PC-9 (cell line): Measurements from ENCODE around the gene TNFRSF14. TPM values are rescaled to one million over a fixed set of nuclear protein-coding genes. Genes with fewer than 3 reads are reported as not detected.

ENCODE experiments used
- BruUV-seq: library from RNA; stranded (reverse); fragments of 400-500 nt; replicated peaks from 2 replicates; lab custom pipeline; 2021; lab: Mats Ljungman, UMichigan
- CTCF ChIA-PET: fragments of 300-600 bp; sonication (Branson Sonifier 250); formaldehyde crosslinking; loops from one replicate; lab custom pipeline; 2022; ENCODE audit warnings: antibody characterized with exemption; lab: Charles Lee
- POLR2A ChIA-PET: fragments of 300-600 bp; sonication (Branson Sonifier 250); formaldehyde crosslinking; loops from one replicate; lab custom pipeline; 2022; ENCODE audit warnings: antibody characterized with exemption; ENCODE audit not compliant: unreplicated experiment; lab: Charles Lee
- DNase-seq, 2 experiments: peaks; one replicate each; pipeline versions ENCODE4 v3.0.0 to v3.0.0-alpha.2; 2015 to 2022; ENCODE audit warnings: mixed read lengths in 1 of 2
- H2AFZ ChIP-seq: fragments of 200-600 bp; sonication (generic); 2 replicates; pipeline ENCODE4 v1.8.1; 2017; ENCODE audit warnings: antibody characterized with exemption
- H3F3A ChIP-seq: fragments of 200-600 bp; sonication (generic); 2 replicates; pipeline ENCODE4 v1.8.1; 2017; ENCODE audit warnings: antibody characterized with exemption, mild to moderate bottlenecking, low read depth; ENCODE audit not compliant: insufficient read depth
- H3K27ac ChIP-seq: fragments of 200-600 bp; sonication (generic); 2 replicates; pipeline ENCODE4 v1.6.1; 2016; ENCODE audit warnings: mixed run types
- H3K27me3 ChIP-seq: fragments of 200-600 bp; sonication (generic); 2 replicates; pipeline ENCODE4 v1.6.1; 2016; ENCODE audit warnings: low read depth, mixed run types; ENCODE audit not compliant: insufficient read depth
- H3K36me3 ChIP-seq: fragments of 200-600 bp; sonication (generic); 2 replicates; pipeline ENCODE4 v1.6.1; 2016; ENCODE audit warnings: low read depth, mixed run types
- H3K4me1 ChIP-seq: fragments of 200-600 bp; sonication (generic); replicated peaks from 2 replicates; pipeline ENCODE4 v1.6.1; 2016; ENCODE audit warnings: mixed run types; ENCODE audit not compliant: insufficient read depth
- H3K4me2 ChIP-seq: fragments of 200-600 bp; sonication (generic); 2 replicates; pipeline ENCODE4 v1.6.1; 2017; ENCODE audit warnings: mixed run types
- H3K4me3 ChIP-seq: fragments of 200-600 bp; sonication (generic); 2 replicates; pipeline ENCODE4 v1.6.1; 2016; ENCODE audit warnings: mixed run types
- H3K79me2 ChIP-seq: fragments of 200-600 bp; sonication (generic); 2 replicates; pipeline ENCODE4 v1.6.1; 2017; ENCODE audit warnings: low read depth, mixed run types
- H3K9me2 ChIP-seq: fragments of 200-600 bp; sonication (generic); 2 replicates; pipeline ENCODE4 v1.8.1; 2017; ENCODE audit warnings: mild to moderate bottlenecking; ENCODE audit not compliant: insufficient read depth
- H3K9me3 ChIP-seq: fragments of 200-600 bp; sonication (generic); 2 replicates; pipeline ENCODE4 v1.8.1; 2016; ENCODE audit warnings: low read depth; ENCODE audit not compliant: insufficient read depth
- H4K20me1 ChIP-seq: fragments of 200-600 bp; sonication (generic); 2 replicates; pipeline ENCODE4 v1.8.1; 2017; ENCODE audit not compliant: insufficient read depth
- CTCF ChIP-seq: fragments of 200-600 bp; sonication (generic); conservative IDR thresholded peaks from 2 replicates; pipeline ENCODE4 v1.6.1; 2017; ENCODE audit warnings: mixed run types, antibody characterized with exemption, mild to moderate bottlenecking, moderate library complexity
- EZH2 ChIP-seq: fragments of 200-600 bp; sonication (generic); IDR thresholded peaks from 2 replicates; pipeline ENCODE4 v1.8.0; 2017; ENCODE audit warnings: antibody characterized with exemption, low read depth
- intact Hi-C: fragments of 100-400 bp; cut with micrococcal nuclease; formaldehyde crosslinking; loops from one replicate; pipeline ENCODE4 v1.10.0; 2022; ENCODE audit not compliant: unreplicated experiment
- total RNA-seq: library from RNA; stranded (reverse); gene quantifications from 2 replicates; pipeline ENCODE4 v1.2.3, GENCODE V29; 2021

Gene TNFRSF14
- total RNA-seq, 1 experiment from 2014 or later = 9.9 TPM

GRCh38 chr1:2516946-2517345 is 39.2 kb upstream of the TNFRSF14 start:
- intact Hi-C loops = no loop called here
- Histone ChIP-seq H3K79me2 (no peaks in the 10 kb centered on the region), H3K4me3 (no peak overlapping the region), H3K9me3 (no peaks in the 10 kb centered on the region), H3K36me3 (no peaks in the 10 kb centered on the region), H3K27ac (no peak overlapping the region), H3K4me2 (no peak overlapping the region), H3K4me1 (no peaks in the 10 kb centered on the region), H4K20me1 (peaks cover 8% of the 10 kb centered on the region; the same call in 1 of the 2 replicates), H2AFZ (no peak overlapping the region), H3F3A (no peaks in the 10 kb centered on the region), H3K9me2 (no peaks in the 10 kb centered on the region), H3K27me3 (no peaks in the 10 kb centered on the region)
- TF ChIP-seq EZH2 (no peak), CTCF (no peak)
- CTCF ChIA-PET = no interaction called here
- POLR2A ChIA-PET = no interaction called here
- BruUV-seq = no TSS peak
- no peak for DNase-seq

GRCh38 chr1:2517966-2518365 is 38.2 kb upstream of the TNFRSF14 start:
- Histone ChIP-seq H3K27ac (no peak overlapping the region), H3K4me1 (no peaks in the 10 kb centered on the region), H3K79me2 (peaks cover 8% of the 10 kb centered on the region; the same call in 1 of the 2 replicates), H2AFZ (no peak overlapping the region), H4K20me1 (peaks cover 9% of the 10 kb centered on the region), H3K9me3 (no peaks in the 10 kb centered on the region), H3K9me2 (no peaks in the 10 kb centered on the region), H3K4me3 (no peak overlapping the region), H3K4me2 (no peak overlapping the region), H3F3A (no peaks in the 10 kb centered on the region), H3K36me3 (no peaks in the 10 kb centered on the region), H3K27me3 (no peaks in the 10 kb centered on the region)
- intact Hi-C loops = no loop called here
- no TSS peak for BruUV-seq
- DNase-seq = no peak
- TF ChIP-seq CTCF = no peak
- TF ChIP-seq EZH2 = no peak
- ChIA-PET POLR2A (no interaction called here), CTCF (no interaction called here)

GRCh38 chr1:2518528-2518927 is 37.6 kb upstream of the TNFRSF14 start:
- CTCF ChIA-PET = no interaction called here
- H3K36me3 ChIP-seq = no peaks in the 10 kb centered on the region

More at GRCh38 chr1:2518528-2518927, 37.6 kb upstream of the TNFRSF14 start:
- H3K27ac ChIP-seq = no peak overlapping the region
- H3K4me2 ChIP-seq = no peak overlapping the region
- peaks cover 14% of the 10 kb centered on the region for H3K79me2 ChIP-seq
- H3K27me3 ChIP-seq = no peaks in the 10 kb centered on the region
- no peaks in the 10 kb centered on the region for H3K9me3 ChIP-seq
- H3K9me2 ChIP-seq = no peaks in the 10 kb centered on the region
- H3K4me3 ChIP-seq = no peak overlapping the region
- no peak overlapping the region for H2AFZ ChIP-seq
- TF ChIP-seq CTCF (no peak), EZH2 (no peak)
- no peaks in the 10 kb centered on the region for H3K4me1 ChIP-seq
- no peaks in the 10 kb centered on the region for H3F3A ChIP-seq
- intact Hi-C loops = no loop called here
- no TSS peak for BruUV-seq
- POLR2A ChIA-PET = no interaction called here
- H4K20me1 ChIP-seq = peaks cover 14% of the 10 kb centered on the region
- no peak for DNase-seq
